HEK293 (cell line): ENCODE data around the gene GPR135.

ENCODE experiments used
- CTCF ChIP-seq: fragments of 450-650 bp; formaldehyde crosslinking; IDR thresholded peaks from 2 replicates; pipeline ENCODE4 v1.5.1; 2016; ENCODE audit warnings: missing biosample characterization, missing genetic modification characterization
- PBX3 ChIP-seq: sonication (generic); formaldehyde crosslinking; IDR thresholded peaks from 2 replicates; pipeline ENCODE4 v1.8.1; 2022; ENCODE audit warnings: mild to moderate bottlenecking, moderate library complexity, missing genetic modification reagents
- YY1 ChIP-seq: fragments of 450-650 bp; formaldehyde crosslinking; IDR thresholded peaks from 2 replicates; pipeline ENCODE4 v1.5.1; 2018; ENCODE audit warnings: missing biosample characterization, missing genetic modification characterization
- ZNF133 ChIP-seq: fragments of 450-650 bp; formaldehyde crosslinking; IDR thresholded peaks from 2 replicates; pipeline ENCODE4 v1.5.1; 2016; ENCODE audit warnings: missing biosample characterization, missing genetic modification characterization
- ZNF19 ChIP-seq: fragments of 450-650 bp; formaldehyde crosslinking; IDR thresholded peaks from 2 replicates; pipeline ENCODE4; 2016; ENCODE audit warnings: missing biosample characterization, missing genetic modification characterization, low read depth
- ZNF274 ChIP-seq, 2 experiments: fragments of 200-500 bp in 1 of 2; fragments of 450-650 bp in 1 of 2; sonication (Bioruptor generic) in 1 of 2; formaldehyde crosslinking in 1 of 2; IDR thresholded peaks; 2 replicates each; pipeline versions ENCODE4 v1.5.1 to v1.6.1; 2014 to 2016; ENCODE audit warnings: borderline replicate concordance in 1 of 2, inconsistent platforms in 1 of 2, low read length in 1 of 2, missing biosample characterization in 1 of 2, missing genetic modification characterization in 1 of 2
- ZNF350 ChIP-seq: fragments of 450-650 bp; formaldehyde crosslinking; IDR thresholded peaks from 2 replicates; pipeline ENCODE4 v1.5.0; 2017; ENCODE audit warnings: missing biosample characterization, mild to moderate bottlenecking, missing genetic modification characterization
- ZNF501 ChIP-seq: fragments of 450-650 bp; formaldehyde crosslinking; IDR thresholded peaks from 2 replicates; pipeline ENCODE4 v1.5.1; 2016; ENCODE audit warnings: missing biosample characterization, missing genetic modification characterization
- ZNF555 ChIP-seq: fragments of 450-650 bp; formaldehyde crosslinking; conservative IDR thresholded peaks from 2 replicates; pipeline ENCODE4 v1.5.1; 2017; ENCODE audit warnings: missing biosample characterization, mild to moderate bottlenecking, missing genetic modification characterization, inconsistent platforms
- ZNF639 ChIP-seq: fragments of 450-650 bp; formaldehyde crosslinking; IDR thresholded peaks from 2 replicates; pipeline ENCODE4 v1.5.1; 2016; ENCODE audit warnings: missing biosample characterization, missing genetic modification characterization
- TF ChIP-seq, protein P1 (sequence below): fragments of 450-650 bp; formaldehyde crosslinking; IDR thresholded peaks from 2 replicates; pipeline ENCODE4 v1.5.1; 2016; ENCODE audit warnings: missing biosample characterization, missing genetic modification characterization, borderline replicate concordance
- TF ChIP-seq, protein P2 (sequence below): fragments of 450-650 bp; formaldehyde crosslinking; IDR thresholded peaks from 2 replicates; pipeline ENCODE4 v1.5.1; 2016; ENCODE audit warnings: missing biosample characterization, missing genetic modification characterization
- TF ChIP-seq, protein P3 (sequence below): fragments of 450-650 bp; IDR thresholded peaks from 2 replicates; pipeline ENCODE4 v1.5.1; 2018; ENCODE audit warnings: missing biosample characterization, mild to moderate bottlenecking, missing genetic modification characterization

- TF ChIP-seq ZNF133 (tag by site-specific recombination) (no peak), YY1 (no peak), CTCF (no peak), ZNF19 (tag by site-specific recombination) (no peak), ZNF350 (tag by site-specific recombination) (no peak), PBX3 (CRISPR knock-in tag) (no peak), ZNF555 (tag by site-specific recombination) (no peak), ZNF274 (IDR thresholded peaks at IDR 0.05; ENCODE audit: low read length) (no peak), ZNF274 (tag by site-specific recombination; IDR thresholded peaks at IDR 0.05; ENCODE audit: borderline replicate concordance) (no peak), ZNF639 (no peak), ZNF501 (tag by site-specific recombination) (no peak)
- TF ChIP-seq, protein P1, sequence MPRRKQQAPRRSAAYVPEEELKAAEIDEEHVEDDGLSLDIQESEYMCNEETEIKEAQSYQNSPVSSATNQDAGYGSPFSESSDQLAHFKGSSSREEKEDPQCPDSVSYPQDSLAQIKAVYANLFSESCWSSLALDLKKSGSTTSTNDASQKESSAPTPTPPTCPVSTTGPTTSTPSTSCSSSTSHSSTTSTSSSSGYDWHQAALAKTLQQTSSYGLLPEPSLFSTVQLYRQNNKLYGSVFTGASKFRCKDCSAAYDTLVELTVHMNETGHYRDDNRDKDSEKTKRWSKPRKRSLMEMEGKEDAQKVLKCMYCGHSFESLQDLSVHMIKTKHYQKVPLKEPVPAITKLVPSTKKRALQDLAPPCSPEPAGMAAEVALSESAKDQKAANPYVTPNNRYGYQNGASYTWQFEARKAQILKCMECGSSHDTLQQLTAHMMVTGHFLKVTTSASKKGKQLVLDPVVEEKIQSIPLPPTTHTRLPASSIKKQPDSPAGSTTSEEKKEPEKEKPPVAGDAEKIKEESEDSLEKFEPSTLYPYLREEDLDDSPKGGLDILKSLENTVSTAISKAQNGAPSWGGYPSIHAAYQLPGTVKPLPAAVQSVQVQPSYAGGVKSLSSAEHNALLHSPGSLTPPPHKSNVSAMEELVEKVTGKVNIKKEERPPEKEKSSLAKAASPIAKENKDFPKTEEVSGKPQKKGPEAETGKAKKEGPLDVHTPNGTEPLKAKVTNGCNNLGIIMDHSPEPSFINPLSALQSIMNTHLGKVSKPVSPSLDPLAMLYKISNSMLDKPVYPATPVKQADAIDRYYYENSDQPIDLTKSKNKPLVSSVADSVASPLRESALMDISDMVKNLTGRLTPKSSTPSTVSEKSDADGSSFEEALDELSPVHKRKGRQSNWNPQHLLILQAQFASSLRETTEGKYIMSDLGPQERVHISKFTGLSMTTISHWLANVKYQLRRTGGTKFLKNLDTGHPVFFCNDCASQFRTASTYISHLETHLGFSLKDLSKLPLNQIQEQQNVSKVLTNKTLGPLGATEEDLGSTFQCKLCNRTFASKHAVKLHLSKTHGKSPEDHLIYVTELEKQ (tag by site-specific recombination), result no peak
- TF ChIP-seq, protein P2, sequence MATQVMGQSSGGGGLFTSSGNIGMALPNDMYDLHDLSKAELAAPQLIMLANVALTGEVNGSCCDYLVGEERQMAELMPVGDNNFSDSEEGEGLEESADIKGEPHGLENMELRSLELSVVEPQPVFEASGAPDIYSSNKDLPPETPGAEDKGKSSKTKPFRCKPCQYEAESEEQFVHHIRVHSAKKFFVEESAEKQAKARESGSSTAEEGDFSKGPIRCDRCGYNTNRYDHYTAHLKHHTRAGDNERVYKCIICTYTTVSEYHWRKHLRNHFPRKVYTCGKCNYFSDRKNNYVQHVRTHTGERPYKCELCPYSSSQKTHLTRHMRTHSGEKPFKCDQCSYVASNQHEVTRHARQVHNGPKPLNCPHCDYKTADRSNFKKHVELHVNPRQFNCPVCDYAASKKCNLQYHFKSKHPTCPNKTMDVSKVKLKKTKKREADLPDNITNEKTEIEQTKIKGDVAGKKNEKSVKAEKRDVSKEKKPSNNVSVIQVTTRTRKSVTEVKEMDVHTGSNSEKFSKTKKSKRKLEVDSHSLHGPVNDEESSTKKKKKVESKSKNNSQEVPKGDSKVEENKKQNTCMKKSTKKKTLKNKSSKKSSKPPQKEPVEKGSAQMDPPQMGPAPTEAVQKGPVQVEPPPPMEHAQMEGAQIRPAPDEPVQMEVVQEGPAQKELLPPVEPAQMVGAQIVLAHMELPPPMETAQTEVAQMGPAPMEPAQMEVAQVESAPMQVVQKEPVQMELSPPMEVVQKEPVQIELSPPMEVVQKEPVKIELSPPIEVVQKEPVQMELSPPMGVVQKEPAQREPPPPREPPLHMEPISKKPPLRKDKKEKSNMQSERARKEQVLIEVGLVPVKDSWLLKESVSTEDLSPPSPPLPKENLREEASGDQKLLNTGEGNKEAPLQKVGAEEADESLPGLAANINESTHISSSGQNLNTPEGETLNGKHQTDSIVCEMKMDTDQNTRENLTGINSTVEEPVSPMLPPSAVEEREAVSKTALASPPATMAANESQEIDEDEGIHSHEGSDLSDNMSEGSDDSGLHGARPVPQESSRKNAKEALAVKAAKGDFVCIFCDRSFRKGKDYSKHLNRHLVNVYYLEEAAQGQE (tag by site-specific recombination), result no peak
- TF ChIP-seq, protein P3, sequence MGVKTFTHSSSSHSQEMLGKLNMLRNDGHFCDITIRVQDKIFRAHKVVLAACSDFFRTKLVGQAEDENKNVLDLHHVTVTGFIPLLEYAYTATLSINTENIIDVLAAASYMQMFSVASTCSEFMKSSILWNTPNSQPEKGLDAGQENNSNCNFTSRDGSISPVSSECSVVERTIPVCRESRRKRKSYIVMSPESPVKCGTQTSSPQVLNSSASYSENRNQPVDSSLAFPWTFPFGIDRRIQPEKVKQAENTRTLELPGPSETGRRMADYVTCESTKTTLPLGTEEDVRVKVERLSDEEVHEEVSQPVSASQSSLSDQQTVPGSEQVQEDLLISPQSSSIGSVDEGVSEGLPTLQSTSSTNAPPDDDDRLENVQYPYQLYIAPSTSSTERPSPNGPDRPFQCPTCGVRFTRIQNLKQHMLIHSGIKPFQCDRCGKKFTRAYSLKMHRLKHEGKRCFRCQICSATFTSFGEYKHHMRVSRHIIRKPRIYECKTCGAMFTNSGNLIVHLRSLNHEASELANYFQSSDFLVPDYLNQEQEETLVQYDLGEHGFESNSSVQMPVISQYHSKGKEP (tag by site-specific recombination), result no peak
These were observed 44.8 kb upstream of the GPR135 start for GRCh38 chr14:59510001-59510400.
